DMS 273 (cell line): Measurements from ENCODE around the gene KCNK13.
A peak's percentile ranks its signal among the peaks of the same experiment; 100 is the strongest.

Experiments used
- DNase-seq: peaks from one replicate; lab custom pipeline; 2025; ENCODE audit not compliant: unreplicated experiment; lab: John Stamatoyannopoulos, UW

The KCNK13 gene

DNA sequence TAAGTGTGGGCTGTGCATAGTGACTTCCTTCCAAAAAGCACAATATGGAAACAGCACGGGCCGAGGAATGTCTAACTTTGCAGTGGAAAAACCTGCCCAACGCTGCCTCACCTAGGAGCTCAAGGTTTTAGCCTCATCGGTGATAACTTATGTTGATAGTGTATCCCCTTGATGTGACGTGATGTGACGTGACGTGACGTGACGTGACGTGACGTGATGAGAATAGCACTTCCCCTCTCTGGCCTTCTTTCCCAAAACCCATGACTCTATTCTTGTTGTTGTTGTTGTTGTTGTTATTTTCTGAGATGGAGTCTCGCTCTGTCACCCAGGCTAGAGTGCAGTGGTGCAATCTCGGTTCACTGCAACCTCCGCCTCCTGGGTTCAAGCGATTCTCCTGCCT lies 64.5 kb downstream of the KCNK13 start:
- DNase-seq: no peak

- no peak for DNase-seq
Observed at GRCh38 chr14:90132821-90133570, 71.2 kb downstream of the KCNK13 start.

DNA sequence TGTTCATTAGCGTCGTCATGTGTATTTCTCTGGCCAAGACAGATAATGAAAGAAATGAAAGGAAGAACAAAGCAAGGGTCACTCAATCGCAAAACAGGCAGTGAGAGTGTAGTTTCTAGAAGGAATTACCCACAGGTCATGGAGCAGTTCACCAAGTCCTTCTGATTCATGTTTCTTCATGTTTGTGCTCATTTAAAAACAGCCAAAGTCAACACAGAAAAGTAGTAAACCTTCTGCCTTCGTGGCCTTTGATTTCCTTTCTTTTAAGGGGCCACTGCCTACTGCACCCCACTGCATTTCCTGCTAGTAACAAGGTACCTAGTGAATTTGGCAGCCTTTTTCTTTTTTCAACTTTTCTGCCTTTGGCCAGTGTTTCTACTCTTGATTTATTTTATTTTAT lies 75.1 kb downstream of the KCNK13 start:
- DNase-seq: no peak

- DNase-seq: no peak
Observed at GRCh38 chr14:90137807-90138206, 76.0 kb downstream of the KCNK13 start.

DNA sequence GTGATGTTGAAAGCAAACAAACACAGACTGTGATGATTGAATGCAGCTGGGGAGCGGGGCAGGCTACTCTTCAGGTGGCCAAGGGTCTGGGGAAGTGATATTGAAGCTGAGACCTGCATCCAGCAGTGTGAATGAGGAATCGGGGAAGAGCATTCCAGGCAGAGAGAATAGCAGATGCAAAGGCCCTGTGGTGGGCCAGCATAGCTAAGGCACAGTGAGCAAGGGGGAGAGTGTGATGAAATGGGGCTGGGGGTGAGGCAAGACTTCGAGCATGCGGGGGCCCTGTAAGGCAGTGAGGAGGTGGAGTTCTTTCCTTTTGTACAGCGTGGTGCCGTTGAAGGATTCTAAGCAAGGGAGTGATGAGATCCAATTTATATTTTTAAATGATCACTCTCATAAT lies 77.4 kb downstream of the KCNK13 start:
- DNase-seq: no peak

DNA sequence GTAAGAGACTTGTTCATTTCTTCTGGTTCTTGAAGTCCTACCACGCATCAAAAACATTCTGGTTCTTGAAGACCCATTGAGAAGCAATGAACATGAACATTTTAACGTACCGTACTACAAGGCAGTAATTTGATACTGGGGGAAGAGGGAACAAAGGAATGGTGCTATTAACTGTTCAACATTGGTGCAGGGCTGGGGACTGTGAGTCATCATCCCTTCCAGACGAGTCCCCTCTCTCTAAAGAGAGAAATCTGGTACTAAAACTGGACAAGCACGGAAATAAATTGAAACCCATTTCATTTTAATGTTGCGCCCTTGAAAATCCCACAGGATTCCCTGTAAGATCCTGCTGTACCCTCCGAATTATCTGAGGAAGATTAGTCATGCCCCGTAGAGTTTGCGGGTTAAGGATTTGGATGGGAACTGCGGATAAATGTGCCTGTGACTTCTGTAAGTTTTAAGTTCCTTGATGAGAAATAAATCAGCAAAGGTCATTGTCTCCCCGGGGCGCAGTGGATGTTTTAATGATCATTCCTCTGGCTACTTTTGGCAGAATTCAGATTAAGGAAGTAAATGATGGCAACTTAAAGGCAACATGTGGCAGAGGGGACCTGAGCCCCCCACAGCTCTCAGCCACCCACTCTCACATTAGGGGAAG lies 78.6 kb downstream of the KCNK13 start:
- DNase-seq: peak; percentile 14

- no peak for DNase-seq
Observed at GRCh38 chr14:90140956-90141316, 79.1 kb downstream of the KCNK13 start.

GRCh38 chr14:90153429-90153828 lies 91.6 kb downstream of the KCNK13 start:
- no peak for DNase-seq

DNA sequence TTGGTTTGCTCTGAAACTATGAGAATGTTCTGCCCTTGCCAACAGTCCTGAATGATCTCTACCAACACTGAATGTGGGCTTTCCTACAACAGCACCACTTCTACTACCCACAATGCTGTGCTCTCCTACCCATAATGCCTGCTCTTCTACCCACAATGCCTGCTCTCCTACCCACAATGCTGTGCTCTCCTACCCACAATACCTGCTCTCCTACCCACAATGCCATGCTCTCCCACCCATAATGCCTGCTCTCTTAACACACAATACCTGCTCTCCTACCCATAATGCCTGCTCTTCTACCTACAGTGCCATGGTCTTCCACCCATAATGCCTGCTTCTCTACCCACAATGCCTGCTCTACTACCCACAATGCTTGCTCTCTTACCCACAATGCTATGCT lies 92.3 kb downstream of the KCNK13 start:
- DNase-seq: no peak

- DNase-seq: no peak
Observed at GRCh38 chr14:90159146-90159545, 97.4 kb downstream of the KCNK13 start.

- no peak for DNase-seq
Observed at GRCh38 chr14:90159688-90160087, 97.9 kb downstream of the KCNK13 start.

DNA sequence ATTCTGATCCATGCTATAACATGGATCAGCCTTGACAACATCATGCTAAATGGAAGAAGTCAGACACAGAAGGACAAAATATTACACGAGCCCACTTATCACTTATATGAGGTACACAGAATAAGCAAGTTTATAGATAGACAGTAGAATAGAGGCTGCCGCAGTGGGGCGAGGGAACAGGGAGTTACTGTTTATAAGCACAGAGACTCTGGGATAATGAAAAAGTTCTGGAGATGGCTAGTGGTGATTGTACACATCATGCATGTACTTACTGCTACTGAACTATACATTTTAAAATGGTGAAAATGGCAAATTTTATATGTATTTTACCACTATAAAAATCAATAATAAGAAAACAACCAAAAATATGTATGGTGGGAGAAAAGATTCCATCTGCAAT lies 99.3 kb downstream of the KCNK13 start:
- no peak for DNase-seq

- no peak for DNase-seq
Observed at GRCh38 chr14:90168425-90169105, 106.8 kb downstream of the KCNK13 start.

- no peak for DNase-seq
Observed at GRCh38 chr14:90175631-90176030, 113.8 kb downstream of the KCNK13 start.

- DNase-seq: peak; percentile 25
Observed at GRCh38 chr14:90177539-90178189, 115.9 kb downstream of the KCNK13 start.

GRCh38 chr14:90179357-90179756 lies 117.6 kb downstream of the KCNK13 start:
- DNase-seq: no peak

GRCh38 chr14:90179809-90180779 lies 118.3 kb downstream of the KCNK13 start:
- DNase-seq: no peak

- DNase-seq: no peak
Observed at GRCh38 chr14:90184094-90184493, 122.3 kb downstream of the KCNK13 start.

DNA sequence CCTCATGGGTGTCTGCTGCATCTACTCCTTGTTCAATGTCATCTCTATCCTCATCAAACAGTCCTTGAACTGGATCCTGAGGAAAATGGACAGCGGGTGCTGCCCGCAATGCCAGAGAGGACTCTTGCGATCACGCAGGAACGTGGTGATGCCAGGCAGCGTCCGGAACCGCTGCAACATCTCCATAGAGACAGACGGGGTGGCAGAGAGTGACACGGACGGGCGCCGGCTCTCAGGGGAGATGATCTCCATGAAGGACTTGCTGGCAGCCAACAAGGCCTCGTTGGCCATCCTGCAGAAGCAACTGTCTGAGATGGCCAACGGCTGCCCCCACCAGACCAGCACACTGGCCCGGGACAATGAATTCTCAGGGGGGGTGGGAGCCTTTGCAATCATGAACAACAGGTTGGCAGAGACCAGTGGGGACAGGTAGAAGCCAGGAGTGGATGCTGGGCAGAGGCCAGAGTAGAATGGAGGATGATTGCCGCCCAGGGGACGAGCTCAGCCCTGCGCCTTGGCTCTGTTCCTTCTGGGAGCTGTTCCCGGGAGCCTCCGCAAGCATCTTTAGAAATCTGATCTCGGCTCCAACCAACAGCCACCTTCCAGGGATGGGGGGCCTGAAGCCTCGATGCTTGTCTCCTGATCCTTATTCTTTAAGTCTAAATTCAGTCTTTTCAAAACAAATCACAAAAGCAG lies 122.9 kb downstream of the KCNK13 start:
- DNase-seq: peak; percentile 5

DNA sequence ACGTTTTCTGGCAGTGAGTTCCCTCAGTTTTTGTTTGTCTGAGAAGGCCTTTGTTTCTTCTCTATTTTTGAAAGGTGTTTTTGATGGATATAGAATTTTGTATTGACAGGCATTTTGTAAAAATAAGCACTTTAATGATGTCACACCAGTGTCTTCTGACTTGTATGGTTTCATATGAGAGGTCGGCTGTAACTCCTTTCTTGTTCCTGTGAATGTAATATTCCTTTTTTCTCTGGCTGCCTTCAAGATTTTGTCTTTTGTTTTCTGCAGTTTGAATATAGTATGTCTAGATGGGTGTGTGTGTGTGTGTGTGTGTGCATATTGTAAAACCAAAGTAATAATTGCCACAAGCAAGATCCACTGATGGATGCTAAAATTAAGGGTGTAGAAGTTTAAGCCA lies 126.8 kb downstream of the KCNK13 start:
- DNase-seq: no peak
